ENCODE data around the gene SCYGR1. TPM values are rescaled to one million over a fixed set of nuclear protein-coding genes. Genes with fewer than 3 reads are reported as not detected.

The SCYGR1 gene
- total RNA-seq, 1 donor from 2014 or later, result not detected

- no peak overlapping the region for H3K27ac Mint-ChIP-seq (ENCODE audit: unreplicated experiment)
- peaks cover 2% of the 10 kb centered on the region for H3K9me3 Mint-ChIP-seq (ENCODE audit: low read depth)
- H3K4me1 Mint-ChIP-seq (ENCODE audit: low read depth), result peaks cover 12% of the 10 kb centered on the region
- H3K4me3 Mint-ChIP-seq (ENCODE audit: unreplicated experiment), result no peak overlapping the region
- DNase-seq (ENCODE audit: low spot score), result no peak
- H3K36me3 Mint-ChIP-seq (ENCODE audit: low read depth), result no peaks in the 10 kb centered on the region
- TF ChIP-seq, protein P1, sequence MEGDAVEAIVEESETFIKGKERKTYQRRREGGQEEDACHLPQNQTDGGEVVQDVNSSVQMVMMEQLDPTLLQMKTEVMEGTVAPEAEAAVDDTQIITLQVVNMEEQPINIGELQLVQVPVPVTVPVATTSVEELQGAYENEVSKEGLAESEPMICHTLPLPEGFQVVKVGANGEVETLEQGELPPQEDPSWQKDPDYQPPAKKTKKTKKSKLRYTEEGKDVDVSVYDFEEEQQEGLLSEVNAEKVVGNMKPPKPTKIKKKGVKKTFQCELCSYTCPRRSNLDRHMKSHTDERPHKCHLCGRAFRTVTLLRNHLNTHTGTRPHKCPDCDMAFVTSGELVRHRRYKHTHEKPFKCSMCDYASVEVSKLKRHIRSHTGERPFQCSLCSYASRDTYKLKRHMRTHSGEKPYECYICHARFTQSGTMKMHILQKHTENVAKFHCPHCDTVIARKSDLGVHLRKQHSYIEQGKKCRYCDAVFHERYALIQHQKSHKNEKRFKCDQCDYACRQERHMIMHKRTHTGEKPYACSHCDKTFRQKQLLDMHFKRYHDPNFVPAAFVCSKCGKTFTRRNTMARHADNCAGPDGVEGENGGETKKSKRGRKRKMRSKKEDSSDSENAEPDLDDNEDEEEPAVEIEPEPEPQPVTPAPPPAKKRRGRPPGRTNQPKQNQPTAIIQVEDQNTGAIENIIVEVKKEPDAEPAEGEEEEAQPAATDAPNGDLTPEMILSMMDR (IDR thresholded peaks at IDR 0.05), result peak; percentile 9
- H3K27me3 Mint-ChIP-seq (ENCODE audit: low read depth), result no peaks in the 10 kb centered on the region
Measured at GRCh38 chr2:227377467-227378351, 10.0 kb downstream of the SCYGR1 start.

GRCh38 chr2:227376656-227377396 lies 10.9 kb downstream of the SCYGR1 start:
- no peaks in the 10 kb centered on the region for H3K27me3 Mint-ChIP-seq (ENCODE audit: low read depth)
- no peaks in the 10 kb centered on the region for H3K36me3 Mint-ChIP-seq (ENCODE audit: low read depth)
- no peak for DNase-seq (ENCODE audit: low spot score)
- no peak overlapping the region for H3K4me3 Mint-ChIP-seq (ENCODE audit: unreplicated experiment)
- no peak overlapping the region for H3K27ac Mint-ChIP-seq (ENCODE audit: unreplicated experiment)
- TF ChIP-seq, protein P1 (IDR thresholded peaks at IDR 0.05), result no peak
- peaks cover 2% of the 10 kb centered on the region for H3K9me3 Mint-ChIP-seq (ENCODE audit: low read depth)
- peaks cover 12% of the 10 kb centered on the region for H3K4me1 Mint-ChIP-seq (ENCODE audit: low read depth)

DNA sequence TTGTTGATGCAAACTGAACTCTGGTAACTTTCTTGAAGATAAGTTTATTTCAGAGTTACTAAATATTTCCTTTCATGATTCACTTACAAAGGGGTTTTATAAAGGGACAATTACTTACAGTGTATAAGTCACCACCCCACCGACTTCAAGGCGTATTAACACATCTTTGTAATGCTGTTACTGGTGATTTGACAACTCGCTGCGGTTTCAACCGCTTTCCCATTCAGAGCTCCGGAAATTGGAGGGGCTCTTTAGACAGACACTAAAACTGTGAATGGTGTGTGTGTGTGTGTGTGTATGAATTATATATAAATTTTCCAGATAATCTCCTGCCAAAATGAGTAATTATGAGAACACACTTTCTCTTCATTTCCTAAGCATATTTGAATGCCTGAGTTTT lies 13.6 kb downstream of the SCYGR1 start:
- DNase-seq (ENCODE audit: low spot score), result no peak
- Mint-ChIP-seq H3K4me3 (ENCODE audit: unreplicated experiment) (no peak overlapping the region), H3K9me3 (ENCODE audit: low read depth) (no peaks in the 10 kb centered on the region), H3K27ac (ENCODE audit: unreplicated experiment) (no peak overlapping the region), H3K36me3 (ENCODE audit: low read depth) (no peaks in the 10 kb centered on the region), H3K4me1 (ENCODE audit: low read depth) (peaks cover 20% of the 10 kb centered on the region), H3K27me3 (ENCODE audit: low read depth) (no peaks in the 10 kb centered on the region)
- TF ChIP-seq, protein P1 (IDR thresholded peaks at IDR 0.05), result no peak

DNA sequence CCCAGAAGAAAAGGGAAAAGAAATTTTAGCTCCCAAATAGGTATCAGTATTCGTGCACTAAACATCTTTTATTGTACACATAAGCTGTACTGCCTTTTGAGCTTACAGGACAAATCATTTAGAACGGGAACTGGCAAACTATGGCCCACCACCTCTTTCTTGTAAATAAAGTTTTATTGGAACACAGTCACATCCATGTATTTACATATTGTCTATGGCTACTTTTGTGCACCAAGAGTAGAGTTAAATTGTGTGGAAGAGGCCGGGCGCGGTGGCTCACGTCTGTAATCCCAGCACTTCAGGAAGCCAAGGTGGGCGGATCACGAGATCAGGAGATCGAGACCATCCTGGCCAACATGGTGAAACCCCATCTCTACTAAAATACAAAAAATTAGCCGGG lies 14.4 kb downstream of the SCYGR1 start:
- no peak for DNase-seq (ENCODE audit: low spot score)
- Mint-ChIP-seq H3K4me1 (ENCODE audit: low read depth) (peaks cover 25% of the 10 kb centered on the region), H3K36me3 (ENCODE audit: low read depth) (no peaks in the 10 kb centered on the region), H3K27me3 (ENCODE audit: low read depth) (no peaks in the 10 kb centered on the region), H3K27ac (ENCODE audit: unreplicated experiment) (no peak overlapping the region), H3K4me3 (ENCODE audit: unreplicated experiment) (no peak overlapping the region), H3K9me3 (ENCODE audit: low read depth) (no peaks in the 10 kb centered on the region)
- TF ChIP-seq, protein P1 (IDR thresholded peaks at IDR 0.05), result no peak

DNA sequence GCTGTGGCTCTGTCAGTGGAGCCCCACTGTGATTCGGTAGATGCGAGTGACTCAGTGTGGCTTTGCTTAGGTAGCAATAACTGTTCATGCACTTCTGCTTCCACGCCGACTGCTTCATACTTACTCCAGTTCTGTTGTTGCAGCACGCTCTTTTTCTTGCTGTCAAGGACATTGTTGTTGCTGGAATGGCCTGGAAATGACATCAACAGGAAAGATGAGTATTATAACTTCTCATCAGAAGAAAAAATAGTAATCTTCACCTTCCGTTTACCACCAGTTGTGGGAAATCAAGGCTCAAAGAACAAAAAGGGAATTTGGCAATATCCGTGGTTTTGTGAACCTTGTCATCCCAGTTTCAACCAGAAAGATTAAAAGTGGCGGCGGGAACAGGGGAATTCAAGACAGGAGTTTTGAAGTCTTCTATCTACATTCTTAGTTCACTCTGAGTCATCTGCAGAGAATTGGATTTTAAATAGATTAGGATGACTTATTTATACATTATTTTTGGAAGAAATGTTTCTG lies 16.9 kb downstream of the SCYGR1 start:
- no peak for DNase-seq (ENCODE audit: low spot score)
- TF ChIP-seq, protein P1 (IDR thresholded peaks at IDR 0.05), result no peak
- Mint-ChIP-seq H3K9me3 (ENCODE audit: low read depth) (peaks cover 2% of the 10 kb centered on the region), H3K4me3 (ENCODE audit: unreplicated experiment) (no peak overlapping the region), H3K4me1 (ENCODE audit: low read depth) (peaks cover 31% of the 10 kb centered on the region), H3K36me3 (ENCODE audit: low read depth) (no peaks in the 10 kb centered on the region), H3K27me3 (ENCODE audit: low read depth) (no peaks in the 10 kb centered on the region), H3K27ac (ENCODE audit: unreplicated experiment) (peak overlapping the region; percentile 12)
